ENCODE results near the gene CHCHD1.
"Not testable (repeated sequence)": the region's sequence is repeated elsewhere in the genome, so short reads cannot be mapped to it uniquely, and the experiment has no call there.

Gene CHCHD1

DNA sequence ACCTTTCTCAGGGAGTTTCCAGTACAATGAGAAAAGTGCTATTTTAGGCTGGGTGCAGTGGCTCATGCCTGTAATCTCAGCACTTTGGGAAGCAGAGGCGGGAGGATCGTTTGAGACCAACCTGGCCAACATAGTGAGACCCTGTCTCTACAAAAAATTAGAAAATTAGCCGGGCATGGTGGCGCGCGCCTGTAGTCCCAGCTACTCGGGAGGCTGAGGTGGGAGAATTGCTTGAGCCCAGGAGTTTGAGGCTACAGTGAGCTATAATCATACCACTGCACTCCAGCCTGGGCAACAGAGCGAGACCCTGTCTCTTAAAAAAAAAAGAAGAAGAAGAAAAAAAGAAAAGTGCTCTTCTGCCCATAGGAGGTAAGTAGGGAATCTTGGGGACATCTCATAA is 14.2 kb downstream of the CHCHD1 start:
- not testable (repeated sequence) for DNase-seq

DNA sequence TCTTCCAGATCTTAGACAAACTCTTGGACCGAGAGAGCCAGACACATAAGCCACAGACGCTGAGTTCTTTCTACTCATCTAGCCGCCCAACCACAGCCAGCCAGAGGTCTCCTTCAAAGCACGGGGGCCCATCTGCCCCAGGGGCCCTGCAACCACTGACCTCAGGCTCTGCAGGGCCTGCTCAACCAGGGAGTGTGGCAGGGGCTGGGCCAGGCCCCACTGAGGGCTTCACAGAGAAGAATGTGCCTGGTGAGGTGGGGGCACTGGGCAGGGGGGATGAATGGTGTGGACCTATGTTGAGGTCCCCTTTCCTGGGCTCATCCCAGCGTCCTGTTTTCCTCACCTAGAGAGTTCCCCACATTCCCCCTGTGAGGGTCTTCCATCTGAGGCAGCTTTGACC is 14.9 kb downstream of the CHCHD1 start:
- DNase-seq: peak; percentile 51

DNA sequence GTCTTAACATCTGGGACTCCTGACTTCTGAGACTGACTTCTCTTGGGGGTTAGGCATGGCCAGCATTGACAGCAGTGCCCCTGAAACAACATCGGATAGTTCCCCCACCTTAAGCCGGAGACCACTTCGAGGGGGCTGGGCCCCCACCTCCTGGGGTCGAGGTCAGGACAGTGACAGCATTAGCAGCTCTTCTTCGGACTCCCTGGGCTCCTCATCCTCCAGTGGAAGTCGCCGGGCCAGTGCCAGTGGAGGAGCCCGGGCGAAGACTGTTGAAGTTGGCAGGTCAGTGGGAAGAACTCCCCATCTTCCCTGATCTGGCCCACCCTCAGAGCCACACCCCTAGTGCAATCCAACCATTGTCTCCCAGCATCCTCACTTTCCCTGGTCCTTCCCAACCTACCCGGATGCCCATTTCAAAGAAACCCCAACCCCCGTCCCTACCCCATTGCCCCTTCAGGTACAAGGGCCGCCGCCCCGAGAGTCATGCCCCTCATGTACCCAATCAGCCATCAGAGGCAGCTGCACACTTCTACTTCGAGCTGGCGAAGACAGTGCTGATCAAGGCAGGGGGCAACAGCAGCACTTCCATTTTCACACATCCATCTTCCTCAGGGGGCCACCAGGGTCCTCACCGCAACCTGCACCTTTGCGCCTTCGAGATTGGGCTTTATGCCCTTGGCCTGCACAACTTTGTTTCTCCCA is 15.6 kb downstream of the CHCHD1 start:
- no peak for DNase-seq

DNA sequence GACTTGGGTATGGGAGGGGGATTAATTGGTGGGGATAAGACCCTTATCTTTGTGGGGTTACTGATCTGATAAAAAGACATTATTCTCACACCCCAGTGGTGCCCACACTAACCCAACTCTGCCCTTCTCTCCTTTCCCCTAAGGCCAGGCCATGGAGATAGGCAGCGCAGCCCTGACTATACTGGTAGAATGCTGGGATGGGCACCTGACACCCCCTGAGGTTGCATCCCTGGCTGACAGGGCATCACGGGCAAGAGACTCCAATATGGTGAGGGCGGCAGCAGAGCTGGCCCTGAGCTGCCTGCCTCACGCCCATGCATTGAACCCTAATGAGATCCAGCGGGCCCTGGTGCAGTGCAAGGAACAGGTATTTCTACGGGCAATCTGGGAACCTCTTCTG is 16.2 kb downstream of the CHCHD1 start:
- no peak for DNase-seq

DNA sequence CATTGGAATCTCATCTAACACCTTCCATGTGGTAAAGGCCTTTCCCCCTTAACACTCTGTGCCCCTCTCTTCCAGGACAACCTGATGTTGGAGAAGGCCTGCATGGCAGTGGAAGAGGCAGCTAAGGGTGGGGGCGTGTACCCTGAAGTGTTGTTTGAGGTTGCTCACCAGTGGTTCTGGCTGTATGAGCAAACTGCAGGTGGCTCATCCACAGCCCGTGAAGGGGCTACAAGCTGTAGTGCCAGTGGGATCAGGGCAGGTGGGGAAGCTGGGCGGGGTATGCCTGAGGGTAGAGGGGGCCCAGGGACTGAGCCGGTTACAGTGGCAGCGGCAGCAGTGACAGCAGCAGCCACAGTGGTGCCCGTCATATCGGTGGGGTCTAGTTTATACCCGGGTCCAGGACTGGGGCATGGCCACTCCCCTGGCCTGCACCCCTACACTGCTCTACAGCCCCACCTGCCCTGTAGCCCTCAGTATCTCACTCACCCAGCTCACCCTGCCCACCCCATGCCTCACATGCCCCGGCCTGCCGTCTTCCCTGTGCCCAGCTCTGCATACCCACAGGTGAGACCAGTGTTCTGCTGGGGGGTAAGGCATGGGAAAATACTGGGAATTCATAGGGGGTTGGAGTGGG is 17.2 kb downstream of the CHCHD1 start:
- DNase-seq: no peak

DNA sequence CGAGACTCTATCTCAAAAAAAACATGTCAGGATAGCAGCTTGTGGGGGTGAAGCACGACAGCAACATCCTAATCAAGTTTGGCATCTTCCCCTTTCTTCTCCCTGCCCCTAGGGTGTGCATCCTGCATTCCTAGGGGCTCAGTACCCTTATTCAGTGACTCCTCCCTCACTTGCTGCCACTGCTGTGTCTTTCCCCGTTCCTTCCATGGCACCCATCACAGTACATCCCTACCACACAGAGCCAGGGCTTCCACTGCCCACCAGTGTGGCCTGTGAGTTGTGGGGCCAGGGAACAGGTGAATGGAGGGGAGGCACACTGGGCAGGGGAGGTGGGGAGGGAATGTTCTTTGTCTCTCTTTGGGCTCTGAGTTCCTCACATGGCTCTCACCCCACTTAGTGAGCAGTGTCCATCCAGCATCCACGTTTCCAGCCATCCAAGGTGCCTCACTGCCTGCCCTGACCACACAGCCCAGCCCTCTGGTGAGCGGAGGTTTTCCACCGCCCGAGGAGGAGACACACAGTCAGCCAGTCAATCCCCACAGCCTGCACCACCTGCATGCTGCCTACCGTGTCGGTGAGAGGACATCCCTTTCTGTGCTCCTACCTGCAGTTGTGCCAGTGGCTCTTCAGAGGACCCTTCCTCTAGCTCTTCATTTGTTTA is 18.2 kb downstream of the CHCHD1 start:
- DNase-seq: no peak

DNA sequence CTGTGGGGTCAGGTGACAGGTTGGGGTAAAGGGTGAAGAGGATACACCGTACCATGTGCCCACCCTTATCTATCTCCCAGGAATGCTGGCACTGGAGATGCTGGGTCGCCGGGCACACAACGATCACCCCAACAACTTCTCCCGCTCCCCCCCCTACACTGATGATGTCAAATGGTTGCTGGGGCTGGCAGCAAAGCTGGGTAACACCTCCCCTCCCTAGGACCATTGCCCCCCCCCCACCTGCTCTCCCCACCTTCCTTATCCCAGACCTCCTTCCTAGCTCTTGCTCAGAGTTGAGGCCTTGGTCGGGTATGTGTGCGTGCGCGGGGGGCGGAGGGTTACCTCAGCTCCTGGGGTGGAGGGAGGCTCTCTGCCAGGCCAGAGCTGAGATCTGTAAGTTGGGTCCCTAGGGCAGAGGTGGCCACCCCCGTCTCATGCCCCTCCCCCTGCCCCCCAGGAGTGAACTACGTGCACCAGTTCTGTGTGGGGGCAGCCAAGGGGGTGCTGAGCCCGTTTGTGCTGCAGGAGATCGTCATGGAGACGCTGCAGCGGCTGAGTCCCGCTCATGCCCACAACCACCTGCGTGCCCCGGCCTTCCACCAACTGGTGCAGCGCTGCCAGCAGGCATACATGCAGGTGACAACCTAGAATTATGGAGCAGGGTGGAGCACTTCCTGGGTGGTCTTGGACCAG is 18.9 kb downstream of the CHCHD1 start:
- no peak for DNase-seq

DNA sequence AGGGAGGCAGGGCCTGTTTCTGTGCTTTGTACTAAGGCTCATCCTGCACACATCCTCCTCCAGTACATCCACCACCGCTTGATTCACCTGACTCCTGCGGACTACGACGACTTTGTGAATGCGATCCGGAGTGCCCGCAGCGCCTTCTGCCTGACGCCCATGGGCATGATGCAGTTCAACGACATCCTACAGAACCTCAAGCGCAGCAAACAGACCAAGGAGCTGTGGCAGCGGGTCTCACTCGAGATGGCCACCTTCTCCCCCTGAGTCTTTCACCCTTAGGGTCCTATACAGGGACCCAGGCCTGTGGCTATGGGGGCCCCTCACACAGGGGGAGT is 19.4 kb downstream of the CHCHD1 start:
- DNase-seq: no peak

DNA sequence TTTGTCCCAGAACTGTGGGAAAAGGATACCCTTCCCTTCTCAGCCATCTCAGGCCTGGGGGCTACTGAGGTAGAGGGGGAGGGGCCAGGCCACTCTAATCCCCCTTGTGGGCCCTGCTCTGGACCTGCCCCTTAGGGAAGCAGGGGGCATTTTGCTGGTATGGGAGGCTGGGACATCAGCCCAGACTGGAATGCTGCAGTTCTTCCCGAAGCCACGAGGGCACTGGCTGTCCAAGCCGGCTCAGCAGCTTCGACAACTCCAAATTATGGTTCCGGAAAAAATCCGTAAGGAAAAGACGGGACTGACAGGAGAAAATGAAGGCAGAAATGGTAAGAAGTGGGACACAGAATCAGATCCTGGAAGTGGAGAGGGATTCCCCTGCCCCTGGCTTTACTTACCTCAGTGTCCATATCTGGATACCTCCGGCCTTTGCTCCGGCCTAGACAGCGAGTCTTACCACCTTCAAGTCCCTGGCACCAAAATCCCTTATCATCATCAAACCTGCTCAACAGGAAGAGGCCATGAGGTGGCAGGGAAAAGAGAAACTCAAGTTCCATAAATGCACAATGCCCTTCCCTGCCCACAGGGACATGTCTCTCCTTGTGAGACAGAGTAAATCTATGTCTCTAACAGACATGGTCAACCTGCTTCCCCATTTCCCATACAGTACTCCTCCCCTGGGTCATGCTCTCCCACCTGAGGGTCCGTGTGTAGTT is 20.6 kb downstream of the CHCHD1 start:
- DNase-seq: no peak

DNA sequence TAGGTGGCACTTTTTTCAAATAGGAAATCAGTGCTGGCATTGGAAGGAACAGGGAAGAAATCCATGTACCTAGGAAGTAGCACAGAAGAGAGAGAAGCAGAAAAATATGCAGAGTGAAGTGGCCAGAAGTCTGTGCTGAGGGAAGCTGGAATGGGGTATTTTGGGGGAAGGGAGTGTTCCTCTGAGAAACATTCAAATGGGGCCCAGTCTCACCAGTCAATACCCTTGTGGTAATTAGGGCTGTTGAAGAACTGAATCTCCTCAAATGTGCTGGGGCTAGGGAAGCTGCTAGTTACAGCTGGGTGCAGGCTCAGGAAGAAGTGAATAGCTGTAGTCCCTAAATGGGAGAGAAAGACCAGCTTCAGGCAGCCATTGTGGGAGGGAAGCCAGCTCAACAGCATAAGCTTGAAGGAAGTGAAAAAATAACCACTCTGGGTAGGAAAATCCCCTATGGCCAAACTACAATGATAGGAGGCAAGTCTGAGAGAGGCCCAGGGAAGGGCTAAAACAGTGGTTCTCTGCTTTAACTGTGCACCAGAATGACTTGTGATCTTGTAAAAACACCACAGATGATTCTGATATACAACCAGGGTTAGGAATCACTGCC is 21.9 kb downstream of the CHCHD1 start:
- DNase-seq: no peak

DNA sequence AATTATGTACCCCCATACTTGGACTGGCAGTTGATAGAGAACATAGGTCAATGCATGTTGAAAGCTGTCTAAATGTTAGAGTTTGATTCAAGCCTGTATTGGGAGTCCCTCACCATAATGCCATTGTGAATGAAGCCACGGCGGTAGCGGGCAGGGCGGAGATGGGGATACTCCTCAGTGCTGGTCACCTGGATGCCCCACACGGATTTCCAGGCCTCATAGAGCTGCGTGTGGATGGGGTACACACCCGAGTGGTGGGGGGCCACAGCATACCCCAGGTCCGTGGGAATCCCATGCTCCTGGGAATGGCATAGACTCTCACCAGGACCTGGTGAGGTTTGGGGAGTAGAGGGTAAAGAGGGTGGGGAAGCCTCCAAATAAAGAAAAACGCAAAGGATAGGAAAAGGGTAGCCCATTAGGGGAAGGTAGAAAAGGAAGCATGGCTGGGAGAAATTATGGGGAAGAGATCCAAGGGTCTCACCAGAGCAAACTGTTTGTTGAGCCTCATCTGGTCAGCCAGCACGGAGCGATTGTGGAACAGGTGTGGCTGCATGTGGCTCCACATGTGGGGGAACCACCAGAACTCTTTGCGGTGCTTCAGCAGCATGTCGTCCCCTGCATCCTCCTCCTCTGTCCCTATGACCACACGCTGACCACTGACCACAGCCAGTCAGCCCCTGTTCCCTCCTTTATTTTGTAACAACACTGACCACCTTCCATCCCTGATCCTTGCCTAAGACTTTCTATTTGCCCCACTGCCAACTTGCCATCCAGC is 24.5 kb downstream of the CHCHD1 start:
- DNase-seq: no peak

DNA sequence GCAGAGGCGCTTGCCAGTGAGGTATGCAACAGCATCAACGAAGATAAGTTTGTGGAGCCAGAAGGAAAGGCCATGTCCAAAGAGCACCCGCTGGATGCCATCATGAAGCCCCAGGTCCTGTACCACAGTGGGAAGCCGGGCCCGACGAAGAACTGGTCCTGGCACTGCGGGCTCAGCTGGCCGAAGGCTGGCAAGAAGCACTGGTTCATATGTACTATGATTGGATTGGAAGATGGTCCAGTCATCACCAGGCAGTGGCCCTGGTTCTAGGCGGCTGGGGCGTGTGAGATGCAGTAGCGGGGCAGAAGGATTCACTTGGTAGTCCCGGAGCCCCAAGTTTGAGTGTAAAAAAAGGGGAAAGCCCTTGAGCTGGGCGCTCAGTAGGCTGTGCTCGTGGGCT is 25.6 kb downstream of the CHCHD1 start:
- no peak for DNase-seq

DNA sequence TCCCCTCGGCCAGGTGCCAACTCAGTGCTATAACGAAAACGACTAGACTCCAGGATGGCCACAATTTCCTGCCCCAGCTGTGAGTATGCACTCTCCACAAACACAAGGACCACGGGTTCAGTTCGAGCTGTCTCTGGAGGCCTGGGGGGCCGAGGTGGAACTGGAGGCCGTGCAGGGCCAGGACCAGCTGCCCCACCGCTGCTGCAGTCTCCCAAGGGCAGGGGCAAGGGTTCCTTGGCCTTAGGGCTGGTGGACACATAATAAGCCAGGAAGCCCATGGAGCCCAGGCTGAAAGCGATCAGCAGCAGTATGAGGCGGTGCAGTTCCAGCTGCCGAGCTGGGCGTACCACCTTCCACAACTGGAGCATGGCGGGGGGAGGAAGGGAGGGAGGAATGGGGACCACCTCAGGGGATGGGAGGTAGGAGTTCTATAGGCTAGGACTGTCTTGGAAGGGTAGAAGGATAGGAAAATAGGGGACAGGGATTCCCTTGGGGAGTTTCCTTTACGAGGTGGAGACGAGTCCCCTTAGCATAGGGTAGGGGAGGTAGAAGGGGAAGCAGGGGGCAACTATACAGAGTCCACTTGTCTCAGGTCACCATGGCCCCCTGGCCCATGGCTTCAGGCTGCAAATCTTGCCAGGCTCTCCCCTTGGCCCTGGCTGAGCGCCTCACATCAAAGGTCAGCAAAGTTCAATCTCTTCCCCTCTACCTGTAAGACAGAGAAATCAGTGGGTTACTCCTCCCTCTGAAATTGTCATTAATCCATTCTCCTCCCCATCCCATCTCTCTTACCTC is 26.4 kb downstream of the CHCHD1 start:
- DNase-seq: no peak

DNA sequence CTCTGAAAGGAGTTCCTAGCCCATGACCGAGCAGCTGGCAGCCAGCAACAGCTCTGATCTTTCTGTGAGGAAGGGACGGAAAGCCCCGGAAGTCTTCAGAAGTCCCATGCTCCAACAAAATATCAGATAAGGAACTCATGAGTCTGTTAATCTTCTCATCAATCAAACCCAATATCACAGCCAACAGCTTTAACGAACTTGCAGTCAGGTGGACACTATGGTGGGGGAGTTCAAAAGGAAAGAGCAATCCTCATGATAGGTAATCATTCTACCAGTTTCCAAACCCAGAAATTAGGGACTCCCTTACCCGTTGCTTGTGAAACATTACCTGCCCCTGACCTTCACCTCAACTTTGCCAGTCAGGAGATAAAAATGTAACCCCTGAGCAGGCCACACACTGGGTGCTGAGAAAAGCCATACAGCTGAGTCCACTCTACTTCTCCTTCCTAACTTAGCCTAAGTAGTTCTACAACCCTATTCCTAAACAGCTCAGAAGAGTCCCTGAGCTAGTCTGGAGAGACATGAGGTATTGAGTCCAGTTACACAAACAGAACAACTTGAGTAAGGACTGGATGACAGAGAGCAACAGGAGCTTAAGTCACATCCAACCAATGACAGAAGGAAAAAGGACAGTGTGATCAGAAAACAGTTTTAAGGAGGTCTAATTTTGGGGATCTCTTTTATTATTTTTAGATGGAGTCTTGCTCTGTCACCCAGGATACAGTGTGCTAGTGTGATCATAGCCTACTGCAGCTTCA is 27.4 kb downstream of the CHCHD1 start:
- no peak for DNase-seq

DNA sequence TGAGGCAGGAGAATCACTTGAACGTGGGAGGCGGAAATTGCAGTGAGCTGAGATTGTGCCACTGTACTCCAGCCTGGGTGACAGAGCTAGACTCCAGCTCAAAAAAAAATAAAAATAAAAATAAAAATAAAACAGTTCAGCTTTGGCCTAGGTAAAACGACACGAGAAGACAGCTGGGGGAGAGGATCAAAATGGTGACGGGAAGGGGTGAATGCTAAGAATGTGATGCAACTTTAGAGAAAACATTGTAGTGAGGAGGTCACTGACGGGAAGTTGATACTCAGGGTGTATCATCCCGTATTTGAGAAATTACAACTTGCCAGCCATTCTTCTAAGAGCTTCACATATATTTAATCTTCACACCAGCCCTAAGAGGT is 28.5 kb downstream of the CHCHD1 start:
- DNase-seq: no peak

DNA sequence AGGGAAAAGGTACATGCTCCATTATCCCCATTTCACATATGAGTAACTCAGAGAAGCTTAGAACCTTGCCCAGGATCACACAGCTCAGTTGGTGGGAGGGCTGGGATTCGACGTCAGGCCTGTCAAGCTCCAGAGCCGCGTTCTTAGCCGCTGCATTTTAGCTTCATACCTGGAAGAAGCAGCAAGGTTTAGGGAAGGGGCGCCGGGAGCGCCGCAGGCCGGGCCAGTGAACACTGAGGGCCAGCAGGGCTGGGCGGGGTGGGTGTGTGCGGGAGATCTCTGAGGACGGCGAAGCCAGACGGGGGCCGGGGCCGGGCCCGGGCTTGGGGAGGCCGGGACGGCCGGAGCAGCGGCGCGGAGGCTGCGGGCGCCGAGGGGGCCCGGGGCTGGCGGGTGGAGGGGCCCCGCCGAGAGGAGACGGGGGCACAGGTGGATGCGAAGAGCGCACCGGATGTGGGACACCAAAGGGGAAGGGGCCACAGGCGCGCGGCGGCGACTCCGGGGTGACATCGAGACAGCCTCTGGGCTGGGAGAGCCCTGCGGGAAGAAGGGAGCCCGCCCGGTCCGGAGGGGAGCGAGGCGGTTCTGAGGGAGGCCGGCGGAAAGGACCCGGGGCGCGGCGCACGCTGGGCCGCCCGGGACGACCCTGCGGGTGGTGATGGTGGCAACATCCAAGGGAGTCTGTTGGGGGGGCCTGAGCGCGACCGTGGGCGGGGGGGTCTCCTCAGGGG is 29.1 kb downstream of the CHCHD1 start:
- peak; percentile 75 for DNase-seq

DNA sequence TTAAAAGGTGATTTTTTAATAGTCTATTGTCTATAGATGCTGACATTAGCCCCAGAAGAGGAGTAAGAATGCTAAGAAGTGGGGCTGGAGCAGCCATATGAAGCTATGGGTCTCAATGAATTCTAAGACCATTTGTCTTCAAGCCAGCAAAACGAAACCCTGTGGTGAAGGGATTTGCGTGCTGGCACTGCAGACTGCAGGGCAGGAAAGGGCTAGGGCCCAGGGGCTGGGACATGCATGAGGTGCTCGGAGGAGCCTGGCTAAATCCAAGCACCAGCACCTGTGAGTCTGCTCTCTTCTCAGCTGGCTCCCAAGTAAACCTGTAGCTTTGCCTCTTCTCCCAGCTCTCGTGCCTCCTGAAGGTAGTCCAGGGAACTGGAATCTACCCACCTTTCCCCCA is 30.8 kb downstream of the CHCHD1 start:
- no peak for DNase-seq

DNA sequence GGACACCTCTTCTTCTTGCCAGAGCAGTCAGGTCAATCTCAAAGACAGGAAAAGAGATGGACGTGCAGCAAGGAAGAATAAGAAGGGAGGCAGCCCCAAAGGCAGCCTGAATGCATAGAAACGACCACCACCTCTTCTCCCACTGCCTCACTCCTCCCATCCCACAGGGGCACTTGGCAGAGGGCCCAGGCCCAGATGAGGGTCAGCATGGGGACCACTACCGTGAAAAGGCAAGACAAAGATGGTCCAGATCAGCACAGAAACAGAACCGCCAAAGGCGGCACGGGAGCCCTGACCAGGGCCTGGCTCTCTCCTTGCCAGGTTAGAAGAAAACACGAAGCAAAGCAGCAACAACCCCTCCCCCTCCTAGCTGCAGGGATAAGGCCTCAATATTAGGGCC is 31.5 kb downstream of the CHCHD1 start:
- no peak for DNase-seq

DNA sequence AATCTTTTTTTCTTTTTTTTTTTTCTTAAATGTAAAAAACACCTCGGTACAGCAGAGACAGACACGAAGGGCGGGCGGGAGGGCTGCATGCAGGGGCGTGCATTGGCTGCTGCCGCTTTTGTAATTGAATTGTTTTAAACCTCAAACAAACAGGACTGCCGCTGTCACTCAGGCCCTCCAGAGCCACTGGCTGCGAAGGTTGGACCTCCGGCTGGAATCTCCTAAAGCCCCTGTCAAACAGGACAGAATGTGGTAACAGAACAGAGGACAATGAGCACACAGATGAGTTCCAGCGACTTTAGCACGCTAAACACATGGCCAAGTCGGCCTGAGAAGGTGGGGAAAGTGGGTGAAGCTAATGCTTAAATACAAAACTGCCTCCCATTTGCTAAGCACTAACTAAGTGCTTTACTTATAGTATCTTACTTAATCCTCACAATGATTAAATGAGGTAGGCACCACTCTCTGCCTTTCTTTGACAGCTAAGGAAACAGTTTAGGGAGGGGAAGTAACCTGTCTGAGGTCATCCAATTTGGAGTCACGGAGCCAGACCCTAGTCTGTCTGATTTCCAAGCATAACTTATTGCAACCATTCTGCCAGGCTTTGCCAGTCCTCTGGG is 32.5 kb downstream of the CHCHD1 start:
- DNase-seq: no peak
